MM.1S (cell line): ENCODE measurements around the gene YPEL2.
A peak's percentile ranks its signal among the peaks of the same experiment; 100 is the strongest.

Experiments
- DNase-seq: peaks from one replicate; pipeline ENCODE4 v3.0.0-alpha.2; 2015
- H2AFZ ChIP-seq: fragments of 300-600 bp; sonication (generic); 2 replicates; pipeline ENCODE4 v1.6.0; 2016; ENCODE audit warnings: antibody characterized with exemption, low read length
- H3F3A ChIP-seq: fragments of 300-600 bp; sonication (generic); 2 replicates; pipeline ENCODE4 v1.6.1; 2016; ENCODE audit warnings: mild to moderate bottlenecking, antibody characterized with exemption, low read length, moderate library complexity, mixed read lengths; ENCODE audit not compliant: insufficient read depth
- H3K27ac ChIP-seq: fragments of 300-600 bp; sonication (generic); 2 replicates; pipeline ENCODE4 v1.5.1; 2016; ENCODE audit warnings: mild to moderate bottlenecking, low read length
- H3K27me3 ChIP-seq: fragments of 300-600 bp; sonication (generic); replicated peaks from 2 replicates; pipeline ENCODE4 v1.6.0; 2016; ENCODE audit warnings: low read length; ENCODE audit not compliant: insufficient read depth
- H3K36me3 ChIP-seq: fragments of 300-600 bp; sonication (generic); replicated peaks from 2 replicates; pipeline ENCODE4 v1.6.1; 2016; ENCODE audit warnings: mild to moderate bottlenecking, low read length, mixed read lengths; ENCODE audit not compliant: insufficient read depth
- H3K4me1 ChIP-seq: fragments of 300-600 bp; sonication (generic); 2 replicates; pipeline ENCODE4 v1.6.1; 2016; ENCODE audit warnings: low read length, mixed read lengths
- H3K4me2 ChIP-seq: fragments of 300-600 bp; sonication (generic); 2 replicates; pipeline ENCODE4 v1.6.0; 2016; ENCODE audit warnings: low read depth, low read length
- H3K4me3 ChIP-seq: fragments of 300-600 bp; sonication (generic); 2 replicates; pipeline ENCODE4 v1.5.1; 2016; ENCODE audit warnings: low read length, mixed read lengths
- H3K79me2 ChIP-seq: fragments of 300-600 bp; sonication (generic); 2 replicates; pipeline ENCODE4 v1.6.1; 2016; ENCODE audit warnings: mixed run types, low read length, mixed read lengths
- H3K9ac ChIP-seq: fragments of 300-600 bp; sonication (generic); 2 replicates; pipeline ENCODE4 v1.6.1; 2016; ENCODE audit warnings: low read length, mixed read lengths
- H3K9me2 ChIP-seq: fragments of 300-600 bp; sonication (generic); replicated peaks from 2 replicates; pipeline ENCODE4 v1.6.1; 2016; ENCODE audit warnings: mild to moderate bottlenecking, low read length, mixed read lengths; ENCODE audit not compliant: insufficient read depth
- H3K9me3 ChIP-seq: fragments of 300-600 bp; sonication (generic); replicated peaks from 2 replicates; pipeline ENCODE4 v1.6.1; 2016; ENCODE audit warnings: mild to moderate bottlenecking, low read length, mixed read lengths; ENCODE audit not compliant: insufficient read depth
- H4K20me1 ChIP-seq: fragments of 300-600 bp; sonication (generic); 2 replicates; pipeline ENCODE4 v1.6.1; 2016; ENCODE audit warnings: mild to moderate bottlenecking, low read length, moderate library complexity, mixed read lengths; ENCODE audit not compliant: insufficient read depth
- EZH2 ChIP-seq: fragments of 300-600 bp; sonication (generic); optimal IDR thresholded peaks from 2 replicates; pipeline ENCODE3; 2017; ENCODE audit warnings: low read depth, mild to moderate bottlenecking, antibody characterized with exemption, low read length, mixed read lengths
- EZH2phosphoT487 ChIP-seq: fragments of 300-600 bp; sonication (generic); IDR thresholded peaks from 2 replicates; pipeline ENCODE4 v1.6.1; 2018; ENCODE audit warnings: antibody characterized with exemption, low read length
- TF ChIP-seq, protein P1 (sequence below): fragments of 300-600 bp; sonication (generic); IDR thresholded peaks from 2 replicates; pipeline ENCODE4 v1.5.1; 2016; ENCODE audit warnings: antibody characterized with exemption, low read length, mixed read lengths

YPEL2 gene

GRCh38 chr17:59330053-59330942 is 1.2 kb upstream of the YPEL2 start:
- no peaks in the 10 kb centered on the region for H4K20me1 ChIP-seq
- DNase-seq: peak; percentile 73

GRCh38 chr17:59331929-59332748 is 684 bp downstream of the YPEL2 start:
- no peaks in the 10 kb centered on the region for H3K36me3 ChIP-seq
- no peak for DNase-seq
- no peaks in the 10 kb centered on the region for H3K9me2 ChIP-seq
- peak overlapping the region; percentile 82 for H3K4me2 ChIP-seq
- H3K27ac ChIP-seq: no peak overlapping the region
- TF ChIP-seq EZH2phosphoT487 (no peak), EZH2 (no peak)
- TF ChIP-seq, protein P1, sequence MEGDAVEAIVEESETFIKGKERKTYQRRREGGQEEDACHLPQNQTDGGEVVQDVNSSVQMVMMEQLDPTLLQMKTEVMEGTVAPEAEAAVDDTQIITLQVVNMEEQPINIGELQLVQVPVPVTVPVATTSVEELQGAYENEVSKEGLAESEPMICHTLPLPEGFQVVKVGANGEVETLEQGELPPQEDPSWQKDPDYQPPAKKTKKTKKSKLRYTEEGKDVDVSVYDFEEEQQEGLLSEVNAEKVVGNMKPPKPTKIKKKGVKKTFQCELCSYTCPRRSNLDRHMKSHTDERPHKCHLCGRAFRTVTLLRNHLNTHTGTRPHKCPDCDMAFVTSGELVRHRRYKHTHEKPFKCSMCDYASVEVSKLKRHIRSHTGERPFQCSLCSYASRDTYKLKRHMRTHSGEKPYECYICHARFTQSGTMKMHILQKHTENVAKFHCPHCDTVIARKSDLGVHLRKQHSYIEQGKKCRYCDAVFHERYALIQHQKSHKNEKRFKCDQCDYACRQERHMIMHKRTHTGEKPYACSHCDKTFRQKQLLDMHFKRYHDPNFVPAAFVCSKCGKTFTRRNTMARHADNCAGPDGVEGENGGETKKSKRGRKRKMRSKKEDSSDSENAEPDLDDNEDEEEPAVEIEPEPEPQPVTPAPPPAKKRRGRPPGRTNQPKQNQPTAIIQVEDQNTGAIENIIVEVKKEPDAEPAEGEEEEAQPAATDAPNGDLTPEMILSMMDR: no peak
- peaks cover 19% of the 10 kb centered on the region for H3F3A ChIP-seq
- H3K27me3 ChIP-seq: no peaks in the 10 kb centered on the region
- H4K20me1 ChIP-seq: no peaks in the 10 kb centered on the region
- peak overlapping the region; percentile 55; the same call in 1 of the 2 replicates for H3K9ac ChIP-seq
- peak overlapping the region; percentile 88 for H3K4me3 ChIP-seq
- no peaks in the 10 kb centered on the region for H3K9me3 ChIP-seq
- H2AFZ ChIP-seq: peak overlapping the region; percentile 80
- peaks cover 25% of the 10 kb centered on the region for H3K4me1 ChIP-seq
- H3K79me2 ChIP-seq: peaks cover 17% of the 10 kb centered on the region; the same call in 1 of the 2 replicates

More at GRCh38 chr17:59330053-59330942, 1.2 kb upstream of the YPEL2 start:
- TF ChIP-seq EZH2phosphoT487 (no peak), EZH2 (no peak)
- TF ChIP-seq, protein P1: no peak
- Histone ChIP-seq H3K4me2 (peak overlapping the region; percentile 100), H3K79me2 (peaks cover 17% of the 10 kb centered on the region; the same call in 1 of the 2 replicates), H3K9me2 (no peaks in the 10 kb centered on the region), H3K27me3 (no peaks in the 10 kb centered on the region), H3K9ac (peak overlapping the region; percentile 74), H3K4me1 (peaks cover 25% of the 10 kb centered on the region), H2AFZ (peak overlapping the region; percentile 70), H3K9me3 (no peaks in the 10 kb centered on the region), H3K27ac (peak overlapping the region; percentile 77), H3F3A (peaks cover 19% of the 10 kb centered on the region), H3K4me3 (peak overlapping the region; percentile 50), H3K36me3 (no peaks in the 10 kb centered on the region)

GRCh38 chr17:59332749-59333377 is 1.4 kb downstream of the YPEL2 start:
- H3K4me2 ChIP-seq: peak overlapping the region; percentile 82
- no peaks in the 10 kb centered on the region for H3K27me3 ChIP-seq
- H3K9me3 ChIP-seq: no peaks in the 10 kb centered on the region
- H3K36me3 ChIP-seq: no peaks in the 10 kb centered on the region
- H3K4me1 ChIP-seq: peaks cover 25% of the 10 kb centered on the region
- no peaks in the 10 kb centered on the region for H4K20me1 ChIP-seq
- peak overlapping the region; percentile 80; the same call in 1 of the 2 replicates for H2AFZ ChIP-seq
- H3K9me2 ChIP-seq: no peaks in the 10 kb centered on the region
- peak overlapping the region; percentile 88 for H3K4me3 ChIP-seq
- H3F3A ChIP-seq: peaks cover 19% of the 10 kb centered on the region
- no peak for DNase-seq
- H3K79me2 ChIP-seq: peaks cover 17% of the 10 kb centered on the region; the same call in 1 of the 2 replicates
- no peak overlapping the region for H3K27ac ChIP-seq
- TF ChIP-seq EZH2phosphoT487 (no peak), EZH2 (no peak)
- TF ChIP-seq, protein P1: no peak
- H3K9ac ChIP-seq: peak overlapping the region; percentile 55; the same call in 1 of the 2 replicates
